Measurements from ENCODE around the gene NXPH3. TPM values are rescaled to one million over a fixed set of nuclear protein-coding genes. Genes with fewer than 3 reads are reported as not detected.

The NXPH3 gene
- total and polyA plus RNA-seq, 9 of the 15 experiments (the other 6 are each of a cell fraction or from before 2014, with no cell fraction given) = 0.04 to 0.27 (median 0.07) TPM; not detected in 2

DNA sequence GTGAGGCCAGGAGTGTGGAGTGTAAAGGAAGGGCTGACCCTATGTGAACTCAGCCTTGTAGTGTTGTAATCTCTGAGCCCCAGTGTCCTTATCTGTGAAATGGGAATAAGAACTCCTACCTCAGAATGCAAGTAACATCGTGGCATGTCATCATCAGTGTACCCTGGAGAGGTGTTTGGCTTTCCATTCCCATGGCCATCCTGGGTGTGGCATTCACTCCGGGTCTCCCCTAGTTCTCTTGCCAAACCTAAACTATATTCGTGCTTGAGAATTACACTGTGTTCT is 1.9 kb downstream of the NXPH3 start (continued):
- TF ChIP-seq, protein P1, sequence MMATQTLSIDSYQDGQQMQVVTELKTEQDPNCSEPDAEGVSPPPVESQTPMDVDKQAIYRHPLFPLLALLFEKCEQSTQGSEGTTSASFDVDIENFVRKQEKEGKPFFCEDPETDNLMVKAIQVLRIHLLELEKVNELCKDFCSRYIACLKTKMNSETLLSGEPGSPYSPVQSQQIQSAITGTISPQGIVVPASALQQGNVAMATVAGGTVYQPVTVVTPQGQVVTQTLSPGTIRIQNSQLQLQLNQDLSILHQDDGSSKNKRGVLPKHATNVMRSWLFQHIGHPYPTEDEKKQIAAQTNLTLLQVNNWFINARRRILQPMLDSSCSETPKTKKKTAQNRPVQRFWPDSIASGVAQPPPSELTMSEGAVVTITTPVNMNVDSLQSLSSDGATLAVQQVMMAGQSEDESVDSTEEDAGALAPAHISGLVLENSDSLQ (IDR thresholded peaks at IDR 0.05) = no peak
- no peak for TF ChIP-seq PHF20 (IDR thresholded peaks at IDR 0.05; ENCODE audit: partially characterized antibody)
- no peak for TF ChIP-seq KHSRP (IDR thresholded peaks at IDR 0.05)
- no peak for TF ChIP-seq HMG20A (CRISPR knock-in tag; conservative IDR thresholded peaks at IDR 0.05)
- no peak for TF ChIP-seq GTF2F1 (IDR thresholded peaks at IDR 0.05; ENCODE audit: low read depth, low read length)
- TF ChIP-seq TAL1 (IDR thresholded peaks at IDR 0.05) = peak; percentile 30; the same call in 1 of the 2 replicates
- TF ChIP-seq NCOR1 (IDR thresholded peaks at IDR 0.05) = peak; percentile 53
- no peak for TF ChIP-seq ZNF143 (CRISPR knock-in tag; IDR thresholded peaks at IDR 0.05)
- peak; percentile 53; the same call in 1 of the 2 replicates for TF ChIP-seq ARID1B (IDR thresholded peaks at IDR 0.05)
- no peak for TF ChIP-seq ZNF41 (CRISPR knock-in tag; conservative IDR thresholded peaks at IDR 0.05)
- TF ChIP-seq NFE2 (IDR thresholded peaks at IDR 0.05; ENCODE audit: low read depth) = no peak
- TF ChIP-seq ESRRA (IDR thresholded peaks at IDR 0.05; ENCODE audit: borderline replicate concordance, low read depth) = peak; percentile 34; the same call in 1 of the 2 replicates
- no peak for TF ChIP-seq JUND (IDR thresholded peaks at IDR 0.05; ENCODE audit: borderline replicate concordance, low read depth, low read length)
- TF ChIP-seq JUND (tag; IDR thresholded peaks at IDR 0.05; ENCODE audit: borderline replicate concordance, low read depth, low read length) = peak; percentile 29; the same call in 1 of the 3 replicates
- TF ChIP-seq, protein P2, sequence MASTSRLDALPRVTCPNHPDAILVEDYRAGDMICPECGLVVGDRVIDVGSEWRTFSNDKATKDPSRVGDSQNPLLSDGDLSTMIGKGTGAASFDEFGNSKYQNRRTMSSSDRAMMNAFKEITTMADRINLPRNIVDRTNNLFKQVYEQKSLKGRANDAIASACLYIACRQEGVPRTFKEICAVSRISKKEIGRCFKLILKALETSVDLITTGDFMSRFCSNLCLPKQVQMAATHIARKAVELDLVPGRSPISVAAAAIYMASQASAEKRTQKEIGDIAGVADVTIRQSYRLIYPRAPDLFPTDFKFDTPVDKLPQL (IDR thresholded peaks at IDR 0.05; ENCODE audit: extremely low read depth, insufficient read length) = no peak
- no peak for TF ChIP-seq LARP7 (IDR thresholded peaks at IDR 0.05)
- TF ChIP-seq, protein P3, sequence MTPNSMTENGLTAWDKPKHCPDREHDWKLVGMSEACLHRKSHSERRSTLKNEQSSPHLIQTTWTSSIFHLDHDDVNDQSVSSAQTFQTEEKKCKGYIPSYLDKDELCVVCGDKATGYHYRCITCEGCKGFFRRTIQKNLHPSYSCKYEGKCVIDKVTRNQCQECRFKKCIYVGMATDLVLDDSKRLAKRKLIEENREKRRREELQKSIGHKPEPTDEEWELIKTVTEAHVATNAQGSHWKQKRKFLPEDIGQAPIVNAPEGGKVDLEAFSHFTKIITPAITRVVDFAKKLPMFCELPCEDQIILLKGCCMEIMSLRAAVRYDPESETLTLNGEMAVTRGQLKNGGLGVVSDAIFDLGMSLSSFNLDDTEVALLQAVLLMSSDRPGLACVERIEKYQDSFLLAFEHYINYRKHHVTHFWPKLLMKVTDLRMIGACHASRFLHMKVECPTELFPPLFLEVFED (CRISPR knock-in tag; conservative IDR thresholded peaks at IDR 0.05) = no peak
- peak; percentile 73 for TF ChIP-seq ADNP (tag; IDR thresholded peaks at IDR 0.05)
- no peak for TF ChIP-seq NCOA4 (IDR thresholded peaks at IDR 0.05; ENCODE audit: partially characterized antibody)
- TF ChIP-seq KLF6 (CRISPR knock-in tag; IDR thresholded peaks at IDR 0.05; ENCODE audit: borderline replicate concordance) = no peak
- no peak for TF ChIP-seq HSF4 (CRISPR knock-in tag; IDR thresholded peaks at IDR 0.05; ENCODE audit: borderline replicate concordance)
- no peak for TF ChIP-seq RBM17 (IDR thresholded peaks at IDR 0.05; ENCODE audit: borderline replicate concordance, low read depth, low read length)
- TF ChIP-seq ZNF764 (CRISPR knock-in tag; IDR thresholded peaks at IDR 0.05; ENCODE audit: low read depth) = no peak
- TF ChIP-seq, protein P4, sequence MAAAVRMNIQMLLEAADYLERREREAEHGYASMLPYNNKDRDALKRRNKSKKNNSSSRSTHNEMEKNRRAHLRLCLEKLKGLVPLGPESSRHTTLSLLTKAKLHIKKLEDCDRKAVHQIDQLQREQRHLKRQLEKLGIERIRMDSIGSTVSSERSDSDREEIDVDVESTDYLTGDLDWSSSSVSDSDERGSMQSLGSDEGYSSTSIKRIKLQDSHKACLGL (CRISPR knock-in tag; IDR thresholded peaks at IDR 0.05; ENCODE audit: borderline replicate concordance, poor library complexity, severe bottlenecking) = no peak

Measured in K562 (cell line).